GM12864 (cell line): ENCODE data around the gene ZSWIM6.

Experiments used
- DNase-seq: peaks from one replicate; pipeline ENCODE4 v3.0.0-alpha.2; 2011; ENCODE audit warnings: low read depth
- H3K4me3 ChIP-seq: 2 replicates; pipeline ENCODE4 v1.5.1; 2011; ENCODE audit warnings: mild to moderate bottlenecking, low read depth, low read length, control low read depth
- CTCF ChIP-seq: IDR thresholded peaks from 2 replicates; pipeline ENCODE4 v1.5.1; 2011; ENCODE audit warnings: low read depth, mild to moderate bottlenecking, moderate library complexity, low read length, control low read depth, inconsistent platforms; ENCODE audit errors: missing control alignments

The ZSWIM6 gene

GRCh38 chr5:61289669-61290306 is 42.3 kb upstream of the ZSWIM6 start:
- TF ChIP-seq CTCF: no peak
- no peak for DNase-seq
- no peak overlapping the region for H3K4me3 ChIP-seq

- DNase-seq: no peak
- no peak overlapping the region for H3K4me3 ChIP-seq
Measured at GRCh38 chr5:61290791-61291210, 41.3 kb upstream of the ZSWIM6 start.

DNA sequence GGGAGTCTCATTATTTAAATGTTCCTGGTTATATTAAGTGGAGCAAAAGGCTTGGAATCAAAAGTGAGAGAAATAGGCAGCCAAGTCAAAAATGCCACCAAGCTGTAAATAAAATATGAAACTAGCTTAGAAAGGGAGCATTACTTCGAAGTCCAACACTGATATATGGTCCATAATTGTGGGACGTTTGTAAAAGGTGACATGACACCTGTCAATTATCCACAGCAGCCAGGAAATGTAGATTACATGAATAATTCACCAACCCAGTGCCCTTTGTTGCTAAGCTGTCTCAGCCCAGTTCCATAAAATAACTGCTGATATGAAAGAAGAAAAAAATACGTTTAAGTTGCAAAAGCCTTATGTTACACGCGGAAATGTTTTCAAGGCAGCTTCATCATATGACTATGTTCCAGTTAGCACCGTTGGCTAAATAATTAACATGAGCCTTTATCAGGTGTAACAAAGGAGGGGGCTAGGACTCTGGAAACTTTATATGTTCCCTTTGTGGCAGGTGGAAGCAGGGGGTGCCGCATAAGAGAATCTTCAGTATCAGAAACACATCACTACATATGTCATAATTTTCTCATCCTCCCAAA is 39.9 kb upstream of the ZSWIM6 start:
- TF ChIP-seq CTCF: no peak
- DNase-seq: no peak
- H3K4me3 ChIP-seq: no peak overlapping the region

More at GRCh38 chr5:61290791-61291210, 41.3 kb upstream of the ZSWIM6 start:
- no peak for TF ChIP-seq CTCF

DNA sequence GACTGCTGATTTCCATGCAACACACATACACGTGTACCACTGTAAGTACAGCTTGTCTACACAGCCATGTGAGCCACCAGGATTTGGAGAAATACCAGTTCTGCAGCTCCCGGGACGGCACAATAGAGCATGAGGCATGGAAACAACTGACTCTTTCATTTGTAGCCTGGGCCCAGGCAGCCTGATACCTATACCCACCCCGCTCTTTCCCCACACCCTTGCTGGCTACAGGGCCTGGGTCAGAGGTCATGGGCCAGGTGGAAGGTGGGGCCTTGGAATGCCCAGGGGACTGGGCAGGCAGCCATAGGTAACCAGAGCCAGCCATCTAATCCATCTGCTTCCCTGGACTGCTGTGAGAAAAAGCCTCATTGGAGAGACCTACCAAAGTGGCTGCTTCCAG is 39.0 kb upstream of the ZSWIM6 start:
- H3K4me3 ChIP-seq: no peak overlapping the region
- TF ChIP-seq CTCF: no peak
- no peak for DNase-seq

DNA sequence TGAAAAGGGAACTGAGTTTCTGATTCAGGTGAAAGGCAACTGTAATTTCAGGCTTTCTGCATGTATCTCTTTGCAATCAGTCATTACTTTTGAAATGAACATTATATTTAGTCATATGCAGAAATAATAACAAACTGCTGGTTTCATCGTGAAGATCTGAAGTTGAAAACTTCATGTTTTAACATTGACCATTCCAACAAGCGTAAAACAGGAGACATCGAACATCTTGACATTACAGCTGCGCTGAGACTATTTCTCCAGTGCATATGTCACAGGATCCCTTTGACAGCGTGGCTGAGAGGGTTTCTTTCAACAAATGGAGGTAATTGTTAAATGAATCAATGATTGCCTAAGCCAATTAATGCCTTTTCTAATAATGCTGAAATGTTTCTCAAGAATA is 38.2 kb upstream of the ZSWIM6 start:
- no peak for TF ChIP-seq CTCF
- H3K4me3 ChIP-seq: no peak overlapping the region
- DNase-seq: no peak

GRCh38 chr5:61295365-61295764 is 36.7 kb upstream of the ZSWIM6 start:
- DNase-seq: no peak
- no peak for TF ChIP-seq CTCF
- no peak overlapping the region for H3K4me3 ChIP-seq

DNA sequence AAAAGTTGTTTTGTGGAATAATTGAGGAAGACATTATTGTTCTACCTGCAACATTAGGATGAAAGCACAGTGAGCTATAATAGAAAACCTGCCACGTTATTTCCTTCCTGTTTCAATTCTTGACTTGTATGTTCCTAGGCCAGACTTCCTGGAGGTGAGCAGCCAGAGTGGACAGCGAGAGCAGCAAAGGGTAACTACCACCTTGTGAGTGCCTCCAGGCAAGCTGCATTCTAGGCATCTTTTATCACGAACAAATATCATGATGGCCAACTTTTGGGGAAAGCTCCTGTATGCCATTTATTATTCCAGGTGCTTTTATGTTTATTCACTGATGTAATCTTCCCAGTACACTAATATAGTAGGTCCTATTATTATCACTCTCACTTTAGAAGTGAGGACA is 34.0 kb upstream of the ZSWIM6 start:
- DNase-seq: no peak
- TF ChIP-seq CTCF: no peak
- no peak overlapping the region for H3K4me3 ChIP-seq
